AG04449 (cell line): ENCODE data around the gene SLC9A1.
A peak's percentile ranks its signal among the peaks of the same experiment; 100 is the strongest.
"Not testable (repeated sequence)": the region's sequence is repeated elsewhere in the genome, so short reads cannot be mapped to it uniquely, and the experiment has no call there.

Experiments
- CTCF ChIA-PET: fragments of 350-600 bp; formaldehyde crosslinking; extraction: SDS; loops from one replicate; lab custom pipeline; 2021; ENCODE audit warnings: antibody characterized with exemption; lab: Yijun Ruan, JAX
- POLR2A ChIA-PET: fragments of 400-600, 350-600 bp; formaldehyde crosslinking; extraction: SDS; loops from one replicate; lab custom pipeline; 2020; ENCODE audit warnings: antibody characterized with exemption, inconsistent platforms; lab: Yijun Ruan, JAX
- DNase-seq: peaks from one replicate; pipeline ENCODE4 v3.0.0-alpha.2; 2010; ENCODE audit warnings: low read depth, low spot score
- H3K4me3 ChIP-seq: 2 replicates; pipeline ENCODE4 v1.5.1; 2011; ENCODE audit warnings: low read depth, mild to moderate bottlenecking, control low read depth, low read length
- TF ChIP-seq, protein P1 (sequence below): IDR thresholded peaks from one replicate; pipeline ENCODE4 v1.5.1; 2011; ENCODE audit warnings: mild to moderate bottlenecking, moderate library complexity, low read length, control low read depth, inconsistent platforms; ENCODE audit not compliant: insufficient read depth; ENCODE audit errors: missing control alignments

The SLC9A1 gene

GRCh38 chr1:27154991-27155781 lies at the start of gene SLC9A1:
TSS of gene SLC9A1 (minus strand) at chr1:27155125. CDS start at chr1:27154334, 791 bp downstream.
- CTCF ChIA-PET: interaction anchor here (0.6 to 8.0 kb wide), 23 partner anchors 9 to 144 kb away, joined by 3 to 68 read pairs (median 4); no protein-coding TSS in a partner anchor
- DNase-seq: peak; percentile 56
- TF ChIP-seq, protein P1, sequence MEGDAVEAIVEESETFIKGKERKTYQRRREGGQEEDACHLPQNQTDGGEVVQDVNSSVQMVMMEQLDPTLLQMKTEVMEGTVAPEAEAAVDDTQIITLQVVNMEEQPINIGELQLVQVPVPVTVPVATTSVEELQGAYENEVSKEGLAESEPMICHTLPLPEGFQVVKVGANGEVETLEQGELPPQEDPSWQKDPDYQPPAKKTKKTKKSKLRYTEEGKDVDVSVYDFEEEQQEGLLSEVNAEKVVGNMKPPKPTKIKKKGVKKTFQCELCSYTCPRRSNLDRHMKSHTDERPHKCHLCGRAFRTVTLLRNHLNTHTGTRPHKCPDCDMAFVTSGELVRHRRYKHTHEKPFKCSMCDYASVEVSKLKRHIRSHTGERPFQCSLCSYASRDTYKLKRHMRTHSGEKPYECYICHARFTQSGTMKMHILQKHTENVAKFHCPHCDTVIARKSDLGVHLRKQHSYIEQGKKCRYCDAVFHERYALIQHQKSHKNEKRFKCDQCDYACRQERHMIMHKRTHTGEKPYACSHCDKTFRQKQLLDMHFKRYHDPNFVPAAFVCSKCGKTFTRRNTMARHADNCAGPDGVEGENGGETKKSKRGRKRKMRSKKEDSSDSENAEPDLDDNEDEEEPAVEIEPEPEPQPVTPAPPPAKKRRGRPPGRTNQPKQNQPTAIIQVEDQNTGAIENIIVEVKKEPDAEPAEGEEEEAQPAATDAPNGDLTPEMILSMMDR: peak; percentile 89
- POLR2A ChIA-PET: interaction anchor here (0.7 to 1.9 kb wide), 27 partner anchors 9 to 215 kb away, joined by 3 to 55 read pairs (median 4); partner anchors contain the start of gene WDTC1
- peak within 1 kb of the TSS; percentile 66 for H3K4me3 ChIP-seq

DNA sequence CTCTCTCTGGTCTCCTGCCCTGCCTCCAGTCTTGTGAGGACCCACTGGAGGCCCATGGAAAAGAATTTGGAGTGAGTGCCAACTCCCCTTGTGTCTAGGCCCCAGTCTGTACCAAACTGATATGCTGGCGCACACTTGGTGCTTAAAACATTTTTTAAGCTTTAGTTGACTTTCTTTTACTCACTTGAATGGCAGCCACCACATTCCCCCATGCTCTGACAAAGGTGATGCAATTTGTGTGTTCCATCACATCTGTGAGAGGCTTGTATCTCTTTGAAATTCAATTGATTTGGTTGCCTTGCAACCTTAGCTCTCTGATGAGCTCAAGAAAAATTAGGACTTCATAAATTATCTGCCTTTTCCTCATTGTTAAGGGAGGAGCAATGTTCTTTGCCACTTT lies 49.0 kb upstream of the SLC9A1 start:
- ChIA-PET CTCF (interaction anchor here (0.9 to 3.2 kb wide), 9 partner anchors 9 to 104 kb away, joined by 3 to 16 read pairs (median 5); partner anchors contain the start of gene SLC9A1), POLR2A (interaction anchor here (1.0 kb wide), 1 partner anchor 49 kb away, joined by 3 read pairs; the partner anchor contains the start of gene SLC9A1)
- TF ChIP-seq, protein P1: no peak
- DNase-seq: no peak
- H3K4me3 ChIP-seq: no peak overlapping the region

DNA sequence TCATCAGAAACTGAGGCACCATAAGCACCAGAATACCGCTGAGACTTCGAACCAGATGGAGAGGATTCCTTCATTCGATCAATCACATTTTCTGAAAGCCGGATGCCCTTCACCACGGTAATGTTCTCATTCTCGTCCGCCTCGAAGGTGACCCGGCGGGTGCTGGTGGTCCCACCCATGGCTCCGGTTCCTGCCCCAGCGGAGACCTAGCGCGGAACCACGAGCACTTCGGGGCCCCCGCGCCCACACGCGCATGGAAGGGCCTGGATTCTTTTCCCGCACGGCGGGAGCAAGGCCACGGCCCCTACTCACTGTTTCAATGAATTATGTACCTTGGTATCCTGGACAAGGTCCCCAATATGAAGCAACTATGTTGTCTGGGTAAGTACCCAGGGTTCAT lies 46.4 kb upstream of the SLC9A1 start:
- TF ChIP-seq, protein P1: no peak
- no peak overlapping the region for H3K4me3 ChIP-seq
- DNase-seq: no peak
- POLR2A ChIA-PET: no interaction called here
- CTCF ChIA-PET: interaction anchor here (3.2 kb wide), 1 partner anchor 83 kb away, joined by 16 read pairs; no protein-coding TSS in a partner anchor

- H3K4me3 ChIP-seq: no peak overlapping the region
- TF ChIP-seq, protein P1: no peak
- ChIA-PET CTCF (interaction anchor here (1.0 to 7.3 kb wide), 2 partner anchors 11 to 91 kb away, joined by 3 to 70 read pairs; no protein-coding TSS in a partner anchor), POLR2A (no interaction called here)
- DNase-seq: no peak
Measured at GRCh38 chr1:27193194-27193593, 38.3 kb upstream of the SLC9A1 start.

GRCh38 chr1:27192039-27192529 lies 37.2 kb upstream of the SLC9A1 start:
- TF ChIP-seq, protein P1: no peak

DNA sequence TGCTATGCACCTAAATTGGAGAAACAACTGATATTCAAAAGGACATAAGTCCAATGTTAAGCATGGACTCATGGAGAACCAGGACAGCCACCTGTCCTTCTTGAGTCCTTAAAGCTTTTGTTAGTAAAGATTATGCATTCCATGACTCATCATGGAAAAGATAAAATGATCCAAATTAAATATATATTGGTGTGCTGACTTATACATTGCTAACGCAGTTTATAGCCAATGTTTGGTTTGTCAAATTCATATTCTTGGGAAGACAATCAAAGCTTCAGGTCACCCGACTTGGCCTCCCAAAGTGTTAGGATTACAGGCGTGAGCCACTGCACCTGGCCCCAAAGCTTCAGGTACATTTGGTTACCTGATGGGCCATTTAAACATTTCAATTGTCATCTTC lies 29.7 kb upstream of the SLC9A1 start:
- CTCF ChIA-PET: interaction anchor here (1.1 kb wide), 1 partner anchor 13 kb away, joined by 3 read pairs; no protein-coding TSS in a partner anchor

More at GRCh38 chr1:27192039-27192529, 37.2 kb upstream of the SLC9A1 start:
- ChIA-PET CTCF (interaction anchor here (7.3 kb wide), 1 partner anchor 92 kb away, joined by 70 read pairs; no protein-coding TSS in a partner anchor), POLR2A (no interaction called here)
- DNase-seq: no peak
- no peak overlapping the region for H3K4me3 ChIP-seq

More for the DNA sequence above, 29.7 kb upstream of the SLC9A1 start:
- DNase-seq, POLR2A ChIA-PET, H3K4me3 ChIP-seq: not testable (repeated sequence)
